Uterus (tissue), 2 donors: ENCODE results near the gene GALNT2.

Experiments used
- CTCF ChIP-seq, 4 experiments: fragments of 200-600 bp in 2 of 4; fragments of 450-650 bp in 2 of 4; sonication (generic) in 2 of 4; IDR thresholded peaks; one replicate each; pipeline ENCODE4 v1.5.1; 2016 to 2019; ENCODE audit warnings: antibody characterized with exemption in 4 of 4, mild to moderate bottlenecking in 2 of 4, moderate library complexity in 1 of 4
- POLR2A ChIP-seq, 2 donors: fragments of 450-650 bp; IDR thresholded peaks; one replicate each; pipeline ENCODE4 v1.6.1; 2016; ENCODE audit warnings: antibody characterized with exemption in 2 of 2, mild to moderate bottlenecking in 1 of 2, moderate library complexity in 1 of 2

- TF ChIP-seq POLR2A (IDR thresholded peaks at IDR 0.05): no peak
- no peak for TF ChIP-seq CTCF (IDR thresholded peaks at IDR 0.05)
Measured at GRCh38 chr1:230048922-230049321, 18.1 kb upstream of the GALNT2 start.
